ENCODE data around the gene NCAM1. TPM values are rescaled to one million over a fixed set of nuclear protein-coding genes. Genes with fewer than 3 reads are reported as not detected.

Gene NCAM1
- polyA plus RNA-seq, 2 of the 4 experiments (the other 2 are of a cell fraction), result 0.01 to 0.12 TPM

- no peak overlapping the region for H3K4me2 ChIP-seq
- no peak for FAIRE-seq
- no peaks in the 10 kb centered on the region for H3K9me3 ChIP-seq
- POLR2A ChIA-PET, result no interaction called here
- no peak overlapping the region for H3K27ac ChIP-seq
- H3K4me3 ChIP-seq, result no peak overlapping the region
- TF ChIP-seq E2F6 (IDR thresholded peaks at IDR 0.05; ENCODE audit: borderline replicate concordance, low read depth) (no peak), RCOR1 (IDR thresholded peaks at IDR 0.05; ENCODE audit: low read depth, low read length) (no peak), MAFK (IDR thresholded peaks at IDR 0.05; ENCODE audit: partially characterized antibody) (no peak), POLR2A (IDR thresholded peaks at IDR 0.05; ENCODE audit: low read length) (no peak), ZC3H11A (IDR thresholded peaks at IDR 0.05) (no peak), MAZ (IDR thresholded peaks at IDR 0.05; ENCODE audit: borderline replicate concordance, low read depth, low read length) (no peak), FOSB (CRISPR knock-in tag; IDR thresholded peaks at IDR 0.05) (no peak), CBX8 (IDR thresholded peaks at IDR 0.05) (no peak), JUN (IDR thresholded peaks at IDR 0.05) (no peak), MAX (IDR thresholded peaks at IDR 0.05) (no peak), EP300 (IDR thresholded peaks at IDR 0.05) (no peak), CEBPB (IDR thresholded peaks at IDR 0.05) (no peak), SMC3 (IDR thresholded peaks at IDR 0.05) (no peak), REST (IDR thresholded peaks at IDR 0.05) (no peak), PHF8 (IDR thresholded peaks at IDR 0.05; ENCODE audit: borderline replicate concordance, low read depth) (no peak), RAD21 (conservative IDR thresholded peaks at IDR 0.05 in 1 of 2, IDR thresholded peaks at IDR 0.05 in 1 of 2) (no peak)
- no peaks in the 10 kb centered on the region for H3K4me1 ChIP-seq
- no peak for ATAC-seq
- WGBS (ENCODE audit: missing lambda C conversion rate), result 0% methylated on average over 2 of the region's 2 CpGs
- CTCF ChIA-PET, result no interaction called here
- no peak for DNase-seq (ENCODE audit: low read depth in 1 of 2, low spot score in 1 of 2)
Observed at GRCh38 chr11:113057038-113057437, 95.8 kb downstream of the NCAM1 start.

GRCh38 chr11:113059548-113059947, 98.3 kb downstream of the NCAM1 start:
- WGBS (ENCODE audit: missing lambda C conversion rate), result 7% methylated on average over 4 of the region's 4 CpGs
- H3K4me1 ChIP-seq, result no peaks in the 10 kb centered on the region
- no peak for DNase-seq (ENCODE audit: low read depth in 1 of 2, low spot score in 1 of 2)
- FAIRE-seq, result no peak
- ChIA-PET CTCF (no interaction called here), POLR2A (no interaction called here)
- H3K4me3 ChIP-seq, result no peak overlapping the region
- ATAC-seq, result no peak
- no peak overlapping the region for H3K27ac ChIP-seq
- no peak overlapping the region for H3K4me2 ChIP-seq
- TF ChIP-seq HOXA7 (CRISPR knock-in tag; IDR thresholded peaks at IDR 0.05) (no peak), POLR2AphosphoS2 (conservative IDR thresholded peaks at IDR 0.05; ENCODE audit: low read length) (no peak), PHF8 (IDR thresholded peaks at IDR 0.05; ENCODE audit: borderline replicate concordance, low read depth) (no peak), FOSB (CRISPR knock-in tag; IDR thresholded peaks at IDR 0.05) (no peak), PBX3 (IDR thresholded peaks at IDR 0.05) (no peak), ATOH8 (CRISPR knock-in tag; IDR thresholded peaks at IDR 0.05; ENCODE audit: low read depth) (no peak), MAFK (IDR thresholded peaks at IDR 0.05; ENCODE audit: partially characterized antibody) (no peak), KDM1A (IDR thresholded peaks at IDR 0.05; ENCODE audit: low read depth) (no peak), HOXB5 (CRISPR knock-in tag; IDR thresholded peaks at IDR 0.05) (no peak), SMC3 (IDR thresholded peaks at IDR 0.05) (no peak), RNF2 (IDR thresholded peaks at IDR 0.05; ENCODE audit: borderline replicate concordance, low read depth) (no peak), NR3C1 (IDR thresholded peaks at IDR 0.05) (no peak)
- H3K9me3 ChIP-seq, result no peaks in the 10 kb centered on the region

Measured in A549 (cell line).